Ishikawa (cell line): ENCODE results near the gene SLC22A16.

Experiments
- CEBPB ChIP-seq: IDR thresholded peaks from 2 replicates; pipeline ENCODE4 v1.6.1; 2012
- CREB1 ChIP-seq: IDR thresholded peaks from 2 replicates; pipeline ENCODE4 v1.6.1; 2012; ENCODE audit warnings: low read depth
- EGR1 ChIP-seq: IDR thresholded peaks from 2 replicates; pipeline ENCODE4 v1.6.1; 2012
- EP300 ChIP-seq: IDR thresholded peaks from 2 replicates; pipeline ENCODE4 v1.6.1; 2012; ENCODE audit warnings: borderline replicate concordance
- RAD21 ChIP-seq: IDR thresholded peaks from 2 replicates; pipeline ENCODE4 v1.6.1; 2012; ENCODE audit warnings: low read depth
- REST ChIP-seq: IDR thresholded peaks from 2 replicates; pipeline ENCODE4 v1.6.1; 2012; ENCODE audit warnings: low read depth, mild to moderate bottlenecking
- TAF1 ChIP-seq: IDR thresholded peaks from 2 replicates; pipeline ENCODE4 v1.6.1; 2012; ENCODE audit warnings: low read depth, mild to moderate bottlenecking
- TCF12 ChIP-seq: IDR thresholded peaks from 2 replicates; pipeline ENCODE4 v1.6.1; 2012; ENCODE audit warnings: low read depth
- TEAD4 ChIP-seq: IDR thresholded peaks from 2 replicates; pipeline ENCODE4 v1.6.1; 2012
- YY1 ChIP-seq: IDR thresholded peaks from 2 replicates; pipeline ENCODE4 v1.6.1; 2012; ENCODE audit warnings: low read depth
- TF ChIP-seq, protein P1 (sequence below): IDR thresholded peaks from 2 replicates; pipeline ENCODE4 v1.6.1; 2012

DNA sequence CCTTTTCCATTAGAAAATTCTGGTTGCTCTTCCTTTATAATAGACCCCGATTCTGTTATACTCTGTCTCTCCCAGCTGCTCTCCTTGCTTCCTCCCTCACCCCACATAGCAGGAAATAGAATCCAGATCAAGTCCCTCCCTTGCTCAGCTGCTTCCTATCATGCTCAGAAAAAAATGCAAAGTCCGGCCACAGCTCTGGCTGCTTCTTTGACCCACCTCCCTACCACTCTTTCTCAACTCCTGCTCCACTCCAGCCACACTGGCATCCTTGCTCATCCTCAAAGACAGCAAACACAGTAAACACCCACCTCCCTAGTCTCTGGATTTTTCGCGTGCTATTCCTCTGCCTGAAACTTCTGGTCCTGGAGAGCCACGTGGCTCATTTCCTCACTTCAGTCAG, 9.1 kb upstream of the SLC22A16 start:
- TF ChIP-seq YY1 (no peak), RAD21 (no peak), TEAD4 (no peak), CREB1 (no peak), REST (no peak), CEBPB (no peak), TAF1 (no peak), TCF12 (no peak), EP300 (no peak), EGR1 (no peak)
- TF ChIP-seq, protein P1, sequence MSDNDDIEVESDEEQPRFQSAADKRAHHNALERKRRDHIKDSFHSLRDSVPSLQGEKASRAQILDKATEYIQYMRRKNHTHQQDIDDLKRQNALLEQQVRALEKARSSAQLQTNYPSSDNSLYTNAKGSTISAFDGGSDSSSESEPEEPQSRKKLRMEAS: no peak
